Endothelial cell of umbilical vein (primary cell): ENCODE data around the gene STON2. TPM values are rescaled to one million over a fixed set of nuclear protein-coding genes. Genes with fewer than 3 reads are reported as not detected.

Experiments used
- BruUV-seq: library from RNA; stranded (reverse); fragments of 400-500 nt; replicated peaks from 2 replicates; lab custom pipeline; 2021; lab: Mats Ljungman, UMichigan
- CTCF ChIA-PET: fragments of 300-600, 350-600 bp; sonication (Branson Sonifier 250); formaldehyde crosslinking; loops from one replicate; lab custom pipeline; 2021; ENCODE audit warnings: antibody characterized with exemption, inconsistent platforms; lab: Charles Lee
- POLR2A ChIA-PET: fragments of 300-600, 350-600 bp; sonication (Branson Sonifier 250); formaldehyde crosslinking; loops from one replicate; lab custom pipeline; 2021; ENCODE audit warnings: antibody characterized with exemption, inconsistent platforms; lab: Charles Lee
- DNase-seq: peaks from one replicate; pipeline ENCODE4 v3.0.0-alpha.2; 2011; ENCODE audit warnings: low read depth, low spot score
- FAIRE-seq: peaks from 2 replicates; lab custom pipeline; 2011; peaks lifted over from hg19 to GRCh38; lab: Jason Lieb, UNC
- H2AFZ ChIP-seq: 2 replicates; pipeline ENCODE4 v1.6.0; 2012; ENCODE audit warnings: low read depth, low read length, control low read depth, inconsistent platforms
- H3K27ac ChIP-seq: 2 replicates; pipeline ENCODE4 v1.5.1; 2011; ENCODE audit warnings: low read depth, mild to moderate bottlenecking, control low read depth, low read length, moderate library complexity; ENCODE audit not compliant: insufficient read depth
- H3K27me3 ChIP-seq, 2 experiments: 2 replicates each; pipeline versions ENCODE4 v1.6.0 to v1.6.1; 2011; ENCODE audit warnings: low read length in 2 of 2, mixed read lengths in 1 of 2; ENCODE audit not compliant: control insufficient read depth in 2 of 2, insufficient read depth in 2 of 2
- H3K36me3 ChIP-seq, 2 experiments: 2 replicates in 1 of 2; 3 replicates in 1 of 2; pipeline ENCODE4 v1.5.1; 2011; ENCODE audit warnings: low read length in 2 of 2, mild to moderate bottlenecking in 1 of 2, moderate library complexity in 1 of 2; ENCODE audit not compliant: control insufficient read depth in 2 of 2, insufficient read depth in 2 of 2; ENCODE audit errors: extremely low read depth in 1 of 2
- H3K4me1 ChIP-seq: 3 replicates; pipeline ENCODE4 v1.5.1; 2011; ENCODE audit warnings: mild to moderate bottlenecking, low read length; ENCODE audit not compliant: control insufficient read depth, insufficient read depth; ENCODE audit errors: extremely low read depth
- H3K4me2 ChIP-seq: 2 replicates; pipeline ENCODE4 v1.6.1; 2011; ENCODE audit warnings: low read length, control low read depth, mixed read lengths; ENCODE audit not compliant: insufficient read depth
- H3K4me3 ChIP-seq, 3 experiments: fragments of 200-600 bp in 1 of 3; sonication (generic), shearing (Covaris generic) in 1 of 3; replicated peaks in 1 of 3; 2 replicates each; pipeline ENCODE4 v1.5.1; 2011 to 2016; ENCODE audit warnings: control low read depth in 3 of 3, low read length in 3 of 3, mild to moderate bottlenecking in 2 of 3, inconsistent platforms in 1 of 3, low read depth in 1 of 3, moderate library complexity in 1 of 3; ENCODE audit not compliant: insufficient read depth in 1 of 3
- H3K79me2 ChIP-seq: 2 replicates; pipeline ENCODE4 v1.6.0; 2012; ENCODE audit warnings: low read length, inconsistent platforms; ENCODE audit not compliant: control insufficient read depth, insufficient read depth
- H3K9ac ChIP-seq: replicated peaks from 2 replicates; pipeline ENCODE3; 2011; ENCODE audit warnings: low read length, control low read depth; ENCODE audit not compliant: insufficient read depth; ENCODE audit errors: extremely low read depth
- H3K9me1 ChIP-seq: replicated peaks from 3 replicates; pipeline ENCODE4 v1.6.0; 2011; ENCODE audit warnings: mild to moderate bottlenecking, low read length; ENCODE audit not compliant: control insufficient read depth, insufficient read depth; ENCODE audit errors: extremely low read depth
- H3K9me3 ChIP-seq: replicated peaks from 2 replicates; pipeline ENCODE4 v1.5.1; 2012; ENCODE audit warnings: low read length, inconsistent platforms; ENCODE audit not compliant: control insufficient read depth, insufficient read depth
- H4K20me1 ChIP-seq: replicated peaks from 2 replicates; pipeline ENCODE3; 2011; ENCODE audit warnings: mild to moderate bottlenecking, low read length; ENCODE audit not compliant: control insufficient read depth, insufficient read depth; ENCODE audit errors: extremely low read depth
- EZH2 ChIP-seq: IDR thresholded peaks from 2 replicates; pipeline ENCODE4 v1.6.1; 2012; ENCODE audit warnings: borderline replicate concordance, low read depth, mild to moderate bottlenecking, moderate library complexity, low read length, inconsistent platforms; ENCODE audit not compliant: severe bottlenecking
- FOS ChIP-seq: IDR thresholded peaks from 2 replicates; pipeline ENCODE4 v1.6.1; 2011; ENCODE audit warnings: mild to moderate bottlenecking, low read length, moderate library complexity, borderline replicate concordance; ENCODE audit not compliant: insufficient read depth
- GATA2 ChIP-seq: IDR thresholded peaks from 2 replicates; pipeline ENCODE4 v1.7.0; 2011; ENCODE audit warnings: low read depth, mild to moderate bottlenecking, moderate library complexity, mixed read lengths, low read length; ENCODE audit not compliant: insufficient read length, insufficient read depth
- JUN ChIP-seq: IDR thresholded peaks from 2 replicates; pipeline ENCODE4 v1.6.1; 2011; ENCODE audit warnings: borderline replicate concordance, low read depth; ENCODE audit not compliant: insufficient read length, insufficient read depth
- MYC ChIP-seq: IDR thresholded peaks from one replicate; pipeline ENCODE4 v1.6.1; 2011; ENCODE audit warnings: mild to moderate bottlenecking, low read depth, low read length
- POLR2A ChIP-seq: IDR thresholded peaks from 2 replicates; pipeline ENCODE4 v1.6.1; 2012; ENCODE audit warnings: low read depth, mild to moderate bottlenecking, control low read depth, low read length
- POLR2AphosphoS5 ChIP-seq: IDR thresholded peaks from 2 replicates; pipeline ENCODE4 v1.6.1; 2012; ENCODE audit warnings: low read depth, mild to moderate bottlenecking, control low read depth, low read length, moderate library complexity; ENCODE audit not compliant: insufficient read depth
- dilution Hi-C: fragments of 300-500 bp; cut with MboI; formaldehyde crosslinking; loops from one replicate; pipeline ENCODE4 v1.15.0; 2019; ENCODE audit warnings: low sequenced_read_pairs; ENCODE audit not compliant: extremely low pct_ligation_motif_present
- intact Hi-C: fragments of 100-400 bp; cut with micrococcal nuclease; formaldehyde crosslinking; loops from one replicate; pipeline ENCODE4 v1.10.0; 2022
- polyA plus RNA-seq, 4 experiments: library from polyadenylated mRNA; depleted of rRNA in 3 of 4; stranded (reverse) in 3 of 4; unstranded in 1 of 4; fragments of >200 nt; gene quantifications; 2 replicates each; pipeline versions ENCODE4 v1.2.1 to v1.2.3, GENCODE V29; 2011 to 2012; ENCODE audit warnings: missing spikeins in 1 of 4
- total RNA-seq: library from RNA; stranded (reverse); gene quantifications from 2 replicates; pipeline ENCODE4 v1.2.3, GENCODE V29; 2021
- TF ChIP-seq, protein P1 (sequence below), 2 donors: IDR thresholded peaks; 1 replicate in 1 of 2; 2 replicates in 1 of 2; pipeline ENCODE4 v1.5.1; 2011; ENCODE audit warnings: low read length in 2 of 2, mild to moderate bottlenecking in 2 of 2, moderate library complexity in 2 of 2, control low read depth in 1 of 2, inconsistent platforms in 1 of 2, low read depth in 1 of 2; ENCODE audit not compliant: insufficient read depth in 1 of 2; ENCODE audit errors: extremely low read depth in 1 of 2
- TF ChIP-seq, protein P2 (sequence below): IDR thresholded peaks from 2 replicates; pipeline ENCODE4 v1.6.1; 2011; ENCODE audit not compliant: insufficient read depth, insufficient read length

STON2 gene
- total and polyA plus RNA-seq, 2 donors (not counting 3 experiments of a cell fraction or from before 2014, with no cell fraction given) = not detected

- Histone ChIP-seq H2AFZ (no peak overlapping the region), H3K9me3 (no peaks in the 10 kb centered on the region), H3K27ac (no peak overlapping the region), H3K4me3 (no peak overlapping the region), H3K4me2 (no peak overlapping the region), H3K9me1 (no peaks in the 10 kb centered on the region), H3K79me2 (no peaks in the 10 kb centered on the region), H3K36me3 (no peaks in the 10 kb centered on the region), H4K20me1 (no peaks in the 10 kb centered on the region), H3K27me3 (no peaks in the 10 kb centered on the region), H3K9ac (no peak overlapping the region), H3K4me1 (no peaks in the 10 kb centered on the region)
- FAIRE-seq (no peak), DNase-seq (no peak)
- BruUV-seq = no TSS peak
- TF ChIP-seq JUN = no peak
- no peak for TF ChIP-seq POLR2AphosphoS5
- TF ChIP-seq MYC = no peak
- TF ChIP-seq, protein P1, sequence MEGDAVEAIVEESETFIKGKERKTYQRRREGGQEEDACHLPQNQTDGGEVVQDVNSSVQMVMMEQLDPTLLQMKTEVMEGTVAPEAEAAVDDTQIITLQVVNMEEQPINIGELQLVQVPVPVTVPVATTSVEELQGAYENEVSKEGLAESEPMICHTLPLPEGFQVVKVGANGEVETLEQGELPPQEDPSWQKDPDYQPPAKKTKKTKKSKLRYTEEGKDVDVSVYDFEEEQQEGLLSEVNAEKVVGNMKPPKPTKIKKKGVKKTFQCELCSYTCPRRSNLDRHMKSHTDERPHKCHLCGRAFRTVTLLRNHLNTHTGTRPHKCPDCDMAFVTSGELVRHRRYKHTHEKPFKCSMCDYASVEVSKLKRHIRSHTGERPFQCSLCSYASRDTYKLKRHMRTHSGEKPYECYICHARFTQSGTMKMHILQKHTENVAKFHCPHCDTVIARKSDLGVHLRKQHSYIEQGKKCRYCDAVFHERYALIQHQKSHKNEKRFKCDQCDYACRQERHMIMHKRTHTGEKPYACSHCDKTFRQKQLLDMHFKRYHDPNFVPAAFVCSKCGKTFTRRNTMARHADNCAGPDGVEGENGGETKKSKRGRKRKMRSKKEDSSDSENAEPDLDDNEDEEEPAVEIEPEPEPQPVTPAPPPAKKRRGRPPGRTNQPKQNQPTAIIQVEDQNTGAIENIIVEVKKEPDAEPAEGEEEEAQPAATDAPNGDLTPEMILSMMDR (IDR thresholded peaks at IDR 0.05; ENCODE audit: extremely low read depth in 1 of 2, insufficient read depth in 1 of 2, low read depth in 1 of 2, low read length in 2 of 2) = no peak
- no peak for TF ChIP-seq GATA2
- no peak for TF ChIP-seq EZH2
- TF ChIP-seq POLR2A = no peak
- no peak for TF ChIP-seq FOS
- TF ChIP-seq, protein P2, sequence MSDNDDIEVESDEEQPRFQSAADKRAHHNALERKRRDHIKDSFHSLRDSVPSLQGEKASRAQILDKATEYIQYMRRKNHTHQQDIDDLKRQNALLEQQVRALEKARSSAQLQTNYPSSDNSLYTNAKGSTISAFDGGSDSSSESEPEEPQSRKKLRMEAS = no peak
- intact Hi-C loops (no loop called here), dilution Hi-C loops (no loop called here)
- ChIA-PET CTCF (no interaction called here), POLR2A (no interaction called here)
Measured at GRCh38 chr14:81340201-81340600, 59.9 kb downstream of the STON2 start.
